GM06990 (cell line): Measurements from ENCODE around the gene MTA1.

Experiments used
- DNase-seq: peaks from one replicate; pipeline ENCODE4 v3.0.0-alpha.2; 2011; ENCODE audit not compliant: insufficient read length; ENCODE audit errors: extremely low read depth
- H3K27me3 ChIP-seq: replicated peaks from 2 replicates; pipeline ENCODE4 v1.6.0; 2011; ENCODE audit warnings: low read length; ENCODE audit not compliant: control insufficient read depth, insufficient read depth
- H3K36me3 ChIP-seq: 2 replicates; pipeline ENCODE4 v1.5.1; 2011; ENCODE audit warnings: low read length; ENCODE audit not compliant: control insufficient read depth, insufficient read depth
- H3K4me3 ChIP-seq: replicated peaks from 2 replicates; pipeline ENCODE4 v1.5.1; 2011; ENCODE audit warnings: low read depth, mild to moderate bottlenecking, control low read depth, low read length
- TF ChIP-seq, protein P1 (sequence below): IDR thresholded peaks from 2 replicates; pipeline ENCODE4 v1.5.1; 2011; ENCODE audit warnings: low read length, control low read depth, mild to moderate bottlenecking, inconsistent platforms; ENCODE audit not compliant: insufficient read depth, poor library complexity, severe bottlenecking

Gene MTA1

DNA sequence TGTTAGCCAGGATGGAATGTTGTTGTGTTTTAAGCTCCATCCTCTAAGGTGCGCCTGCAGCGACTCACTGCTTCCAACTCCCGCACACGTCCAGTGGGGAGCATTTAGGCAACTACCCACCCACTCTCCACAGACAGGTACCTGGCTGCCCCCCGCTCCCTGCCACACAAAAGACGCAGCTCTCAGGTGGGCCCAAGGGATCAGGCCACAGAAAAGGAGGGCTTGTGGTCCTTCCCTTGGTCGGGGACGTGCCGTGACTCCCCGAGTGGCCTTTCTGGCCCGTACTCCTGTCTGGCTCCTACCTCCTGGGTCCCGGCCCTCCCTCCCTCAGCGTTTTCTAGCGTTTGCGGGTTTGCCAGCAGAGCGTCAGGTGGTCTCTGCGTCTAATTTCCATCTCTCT, 87.6 kb downstream of the MTA1 start:
- TF ChIP-seq, protein P1, sequence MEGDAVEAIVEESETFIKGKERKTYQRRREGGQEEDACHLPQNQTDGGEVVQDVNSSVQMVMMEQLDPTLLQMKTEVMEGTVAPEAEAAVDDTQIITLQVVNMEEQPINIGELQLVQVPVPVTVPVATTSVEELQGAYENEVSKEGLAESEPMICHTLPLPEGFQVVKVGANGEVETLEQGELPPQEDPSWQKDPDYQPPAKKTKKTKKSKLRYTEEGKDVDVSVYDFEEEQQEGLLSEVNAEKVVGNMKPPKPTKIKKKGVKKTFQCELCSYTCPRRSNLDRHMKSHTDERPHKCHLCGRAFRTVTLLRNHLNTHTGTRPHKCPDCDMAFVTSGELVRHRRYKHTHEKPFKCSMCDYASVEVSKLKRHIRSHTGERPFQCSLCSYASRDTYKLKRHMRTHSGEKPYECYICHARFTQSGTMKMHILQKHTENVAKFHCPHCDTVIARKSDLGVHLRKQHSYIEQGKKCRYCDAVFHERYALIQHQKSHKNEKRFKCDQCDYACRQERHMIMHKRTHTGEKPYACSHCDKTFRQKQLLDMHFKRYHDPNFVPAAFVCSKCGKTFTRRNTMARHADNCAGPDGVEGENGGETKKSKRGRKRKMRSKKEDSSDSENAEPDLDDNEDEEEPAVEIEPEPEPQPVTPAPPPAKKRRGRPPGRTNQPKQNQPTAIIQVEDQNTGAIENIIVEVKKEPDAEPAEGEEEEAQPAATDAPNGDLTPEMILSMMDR = no peak
- no peaks in the 10 kb centered on the region for H3K36me3 ChIP-seq

DNA sequence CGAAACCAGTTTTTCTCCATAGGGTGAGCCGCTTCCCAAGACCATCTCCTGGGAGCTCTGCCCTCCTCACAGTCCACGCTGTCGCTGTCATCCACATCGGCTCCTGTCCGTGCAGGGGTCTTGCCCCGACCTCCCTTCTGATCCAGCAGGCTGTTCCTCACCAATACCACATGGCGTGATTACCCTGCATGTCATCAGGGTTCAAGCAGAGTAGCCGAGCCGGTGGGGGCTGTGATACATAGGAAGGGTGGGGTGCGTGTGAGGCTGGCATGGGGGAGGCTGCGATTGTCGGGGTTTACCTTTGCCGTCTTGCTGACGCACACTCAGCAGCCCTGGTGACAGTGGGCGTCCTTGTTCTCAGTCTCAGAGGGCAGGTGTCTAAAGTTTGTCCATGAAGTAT, 88.4 kb downstream of the MTA1 start:
- H3K4me3 ChIP-seq = no peak overlapping the region
- TF ChIP-seq, protein P1 = no peak
- H3K27me3 ChIP-seq = no peaks in the 10 kb centered on the region; the same call in 1 of the 2 replicates
- DNase-seq = no peak
- no peaks in the 10 kb centered on the region for H3K36me3 ChIP-seq

More for the DNA sequence above, 87.6 kb downstream of the MTA1 start:
- H3K27me3 ChIP-seq = no peaks in the 10 kb centered on the region; the same call in 1 of the 2 replicates
- H3K4me3 ChIP-seq = no peak overlapping the region
- no peak for DNase-seq

DNA sequence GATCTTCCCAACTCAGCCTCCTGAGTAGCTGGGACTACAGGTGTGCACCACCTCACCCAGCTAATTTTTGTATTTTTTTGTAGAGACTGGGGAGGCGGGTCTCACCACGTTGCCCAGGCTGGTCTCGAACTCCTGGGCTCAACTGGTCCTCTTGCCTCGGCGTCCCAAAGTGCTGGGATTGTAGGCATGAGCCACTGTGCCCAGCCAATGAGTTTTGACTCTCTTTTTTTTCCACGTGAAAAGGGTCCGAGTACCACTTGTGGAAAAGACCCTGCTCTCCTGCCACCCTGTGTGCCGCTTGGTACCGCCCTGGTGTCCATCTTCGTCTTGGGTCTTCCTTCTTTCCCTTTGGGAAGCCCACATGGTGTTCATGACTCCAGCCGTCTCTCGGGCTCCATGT, 89.0 kb downstream of the MTA1 start:
- Histone ChIP-seq H3K36me3 (no peaks in the 10 kb centered on the region), H3K4me3 (no peak overlapping the region), H3K27me3 (no peaks in the 10 kb centered on the region; the same call in 1 of the 2 replicates)
- DNase-seq = no peak
- TF ChIP-seq, protein P1 = no peak

DNA sequence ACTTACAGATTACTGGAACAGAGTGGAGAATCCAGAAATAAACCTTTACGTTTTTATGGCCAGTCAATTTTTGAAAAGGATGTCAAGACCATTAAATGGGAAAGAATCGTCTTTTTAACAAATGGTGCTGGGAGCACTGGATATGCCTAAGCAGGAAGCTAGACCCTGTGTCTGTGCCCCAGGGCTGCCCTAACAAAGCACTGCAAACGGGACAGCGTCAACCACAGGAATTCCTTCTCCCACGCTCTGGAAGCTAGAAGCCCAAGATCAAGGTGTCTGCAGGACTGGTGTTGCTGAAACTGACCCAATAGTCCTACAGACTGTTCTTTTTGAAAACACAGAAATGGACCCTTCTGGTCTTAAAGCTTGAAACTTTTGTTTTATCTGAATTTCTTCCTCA, 97.5 kb downstream of the MTA1 start:
- TF ChIP-seq, protein P1 = no peak
- Histone ChIP-seq H3K27me3 (no peaks in the 10 kb centered on the region), H3K4me3 (no peak overlapping the region), H3K36me3 (no peaks in the 10 kb centered on the region)
- DNase-seq = no peak

DNA sequence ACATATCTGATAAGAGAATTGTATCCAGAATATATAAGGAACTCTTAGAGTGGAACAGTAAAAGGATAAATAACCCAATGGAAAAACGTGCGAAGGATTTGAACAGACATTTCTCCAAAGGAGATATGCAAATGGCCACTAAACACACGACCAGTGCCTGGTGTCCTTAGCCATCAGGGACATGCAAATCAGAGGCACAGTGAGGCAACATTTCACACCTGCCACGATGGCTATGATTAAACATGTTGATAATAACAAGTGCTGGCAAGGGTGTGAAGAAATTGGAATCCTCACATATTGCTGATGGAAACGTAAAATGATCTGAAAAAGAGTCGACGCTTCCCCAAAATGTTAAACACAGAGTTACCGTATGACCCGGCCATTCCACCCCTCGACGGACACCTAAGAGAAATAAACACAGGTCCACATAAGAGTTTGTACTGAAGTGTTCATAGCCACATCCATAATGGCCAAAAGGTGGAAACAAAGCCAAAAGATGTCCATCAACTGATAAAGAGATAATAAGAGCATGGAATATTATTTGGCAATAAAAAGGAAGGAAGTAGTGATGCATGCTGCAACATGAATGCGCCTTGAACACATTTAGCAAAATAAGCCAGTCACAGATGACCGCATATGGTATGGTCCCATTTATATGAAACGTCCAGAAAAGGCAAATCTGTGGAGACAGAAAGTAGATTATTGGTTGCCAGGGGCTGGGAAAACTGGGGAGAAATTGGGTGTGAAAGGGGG, 100.5 kb downstream of the MTA1 start:
- H3K36me3 ChIP-seq = no peaks in the 10 kb centered on the region
- no peaks in the 10 kb centered on the region for H3K27me3 ChIP-seq
- DNase-seq = no peak
- no peak overlapping the region for H3K4me3 ChIP-seq
- TF ChIP-seq, protein P1 = no peak
